ENCODE data around the gene JCAD. TPM values are rescaled to one million over a fixed set of nuclear protein-coding genes. Genes with fewer than 3 reads are reported as not detected.

The JCAD gene
- polyA plus RNA-seq, 1 of the 3 experiments (the other 2 are of a cell fraction), result 19.0 TPM

- TF ChIP-seq REST (IDR thresholded peaks at IDR 0.05; ENCODE audit: low read depth, low read length), result no peak
- TF ChIP-seq YY1 (IDR thresholded peaks at IDR 0.05; ENCODE audit: low read depth), result no peak
- TF ChIP-seq FOSL2 (IDR thresholded peaks at IDR 0.05; ENCODE audit: borderline replicate concordance, low read depth), result no peak
- TF ChIP-seq JUND (IDR thresholded peaks at IDR 0.05), result no peak
- TF ChIP-seq USF1 (IDR thresholded peaks at IDR 0.05; ENCODE audit: borderline replicate concordance, low read depth), result peak; percentile 54; the same call in 1 of the 2 replicates
- H3K27me3 ChIP-seq (ENCODE audit: insufficient read depth), result no peaks in the 10 kb centered on the region
- H3K4me2 ChIP-seq, result no peak overlapping the region
- H3K36me3 ChIP-seq (replicated peaks in 1 of 2; ENCODE audit: control insufficient read depth in 1 of 2, insufficient read depth in 2 of 2, low read length in 1 of 2), result no peaks in the 10 kb centered on the region
- POLR2A ChIA-PET, result no interaction called here
- DNase-seq, result no peak
- no peak overlapping the region for H3K27ac ChIP-seq (ENCODE audit: low read depth in 2 of 2, low read length in 1 of 2)
- no peak overlapping the region for H3K9ac ChIP-seq
- no peaks in the 10 kb centered on the region for H3K79me2 ChIP-seq (ENCODE audit: insufficient read depth)
- no peaks in the 10 kb centered on the region for H3K9me3 ChIP-seq
- 0 out of 4 replicates have a peak, but pooled peaks cover 0 to 5% of the 10 kb centered on the region in 2 experiments for H3K4me1 ChIP-seq (ENCODE audit: control insufficient read depth in 1 of 2, insufficient read depth in 2 of 2, low read depth in 1 of 2, low read length in 1 of 2)
- no peaks in the 10 kb centered on the region for H4K20me1 ChIP-seq (ENCODE audit: insufficient read depth)
- no peak overlapping the region for H2AFZ ChIP-seq (ENCODE audit: low read depth)
- CTCF ChIA-PET, result no interaction called here
- WGBS (ENCODE audit: low lambda C conversion rate), result 0% methylated on average over 1 of the region's 1 CpG
- no peaks in the 10 kb centered on the region for H3K9me2 ChIP-seq
- no peaks in the 10 kb centered on the region for H3F3A ChIP-seq (replicated peaks; ENCODE audit: insufficient read depth)
- no peak overlapping the region for H3K4me3 ChIP-seq (ENCODE audit: low read depth in 2 of 2, low read length in 1 of 2)
Measured at GRCh38 chr10:30079408-30079807, 20.0 kb upstream of the JCAD start.

GRCh38 chr10:30075481-30075880 is 16.1 kb upstream of the JCAD start:
- WGBS (ENCODE audit: low lambda C conversion rate), result 89% methylated on average over 6 of the region's 6 CpGs
- no peaks in the 10 kb centered on the region for H3K27me3 ChIP-seq (ENCODE audit: insufficient read depth)
- no peak overlapping the region for H3K9ac ChIP-seq
- no peaks in the 10 kb centered on the region for H3K79me2 ChIP-seq (ENCODE audit: insufficient read depth)
- no peaks in the 10 kb centered on the region for H3K36me3 ChIP-seq (replicated peaks in 1 of 2; ENCODE audit: control insufficient read depth in 1 of 2, insufficient read depth in 2 of 2, low read length in 1 of 2)
- H3K4me3 ChIP-seq (ENCODE audit: low read depth in 2 of 2, low read length in 1 of 2), result no peak overlapping the region
- CTCF ChIA-PET, result no interaction called here
- H3K27ac ChIP-seq (ENCODE audit: low read depth in 2 of 2, low read length in 1 of 2), result no peak overlapping the region
- H3K4me1 ChIP-seq (ENCODE audit: control insufficient read depth in 1 of 2, insufficient read depth in 2 of 2, low read depth in 1 of 2, low read length in 1 of 2), result 0 out of 4 replicates have a peak, but pooled peaks cover 0 to 5% of the 10 kb centered on the region in 2 experiments
- no peaks in the 10 kb centered on the region for H3K9me3 ChIP-seq
- no peak overlapping the region for H2AFZ ChIP-seq (ENCODE audit: low read depth)
- no peaks in the 10 kb centered on the region for H3K9me2 ChIP-seq
- POLR2A ChIA-PET, result no interaction called here
- DNase-seq, result no peak
- H3F3A ChIP-seq (replicated peaks; ENCODE audit: insufficient read depth), result no peaks in the 10 kb centered on the region
- H3K4me2 ChIP-seq, result no peak overlapping the region
- H4K20me1 ChIP-seq (ENCODE audit: insufficient read depth), result no peaks in the 10 kb centered on the region
- no peak for TF ChIP-seq USF2 (IDR thresholded peaks at IDR 0.05; ENCODE audit: borderline replicate concordance, low read depth, low read length)
- no peak for TF ChIP-seq GATA2 (CRISPR knock-in tag; IDR thresholded peaks at IDR 0.05)
- TF ChIP-seq MXI1 (IDR thresholded peaks at IDR 0.05; ENCODE audit: low read depth, low read length), result no peak
- no peak for TF ChIP-seq RAD21 (IDR thresholded peaks at IDR 0.05; ENCODE audit: low read length)
- TF ChIP-seq MAX (IDR thresholded peaks at IDR 0.05; ENCODE audit: low read depth), result no peak
- TF ChIP-seq CHD2 (IDR thresholded peaks at IDR 0.05; ENCODE audit: low read length, partially characterized antibody), result no peak
- TF ChIP-seq NRF1 (IDR thresholded peaks at IDR 0.05; ENCODE audit: low read depth, low read length), result no peak
- TF ChIP-seq EP300 (IDR thresholded peaks at IDR 0.05; ENCODE audit: borderline replicate concordance in 1 of 2, low read depth in 1 of 2, low read length in 1 of 2), result no peak
- TF ChIP-seq TAF1 (IDR thresholded peaks at IDR 0.05; ENCODE audit: borderline replicate concordance, low read depth, low read length), result no peak
- no peak for TF ChIP-seq ELF1 (IDR thresholded peaks at IDR 0.05)
- no peak for TF ChIP-seq USF1 (IDR thresholded peaks at IDR 0.05; ENCODE audit: borderline replicate concordance, low read depth)
- TF ChIP-seq EZH2phosphoT487 (IDR thresholded peaks at IDR 0.05; ENCODE audit: borderline replicate concordance, low read depth), result no peak
- no peak for TF ChIP-seq PBX3 (IDR thresholded peaks at IDR 0.05)
- no peak for TF ChIP-seq SMC3 (IDR thresholded peaks at IDR 0.05; ENCODE audit: low read depth, low read length)
- no peak for TF ChIP-seq RCOR1 (IDR thresholded peaks at IDR 0.05; ENCODE audit: low read length)
